T-helper 2 cell (primary cell): ENCODE results near the gene ZC3H14.
A peak's percentile ranks its signal among the peaks of the same experiment; 100 is the strongest.

ENCODE experiments used
- DNase-seq, 5 experiments: peaks; one replicate each; pipeline versions ENCODE4 v3.0.0 to v3.0.0-alpha.2; 2012 to 2022

ZC3H14 gene

GRCh38 chr14:88552876-88553275 is 10.0 kb upstream of the ZC3H14 start:
- DNase-seq, result no peak

- no peak for DNase-seq
These were observed 8.9 kb upstream of the ZC3H14 start for GRCh38 chr14:88553886-88554456.

DNA sequence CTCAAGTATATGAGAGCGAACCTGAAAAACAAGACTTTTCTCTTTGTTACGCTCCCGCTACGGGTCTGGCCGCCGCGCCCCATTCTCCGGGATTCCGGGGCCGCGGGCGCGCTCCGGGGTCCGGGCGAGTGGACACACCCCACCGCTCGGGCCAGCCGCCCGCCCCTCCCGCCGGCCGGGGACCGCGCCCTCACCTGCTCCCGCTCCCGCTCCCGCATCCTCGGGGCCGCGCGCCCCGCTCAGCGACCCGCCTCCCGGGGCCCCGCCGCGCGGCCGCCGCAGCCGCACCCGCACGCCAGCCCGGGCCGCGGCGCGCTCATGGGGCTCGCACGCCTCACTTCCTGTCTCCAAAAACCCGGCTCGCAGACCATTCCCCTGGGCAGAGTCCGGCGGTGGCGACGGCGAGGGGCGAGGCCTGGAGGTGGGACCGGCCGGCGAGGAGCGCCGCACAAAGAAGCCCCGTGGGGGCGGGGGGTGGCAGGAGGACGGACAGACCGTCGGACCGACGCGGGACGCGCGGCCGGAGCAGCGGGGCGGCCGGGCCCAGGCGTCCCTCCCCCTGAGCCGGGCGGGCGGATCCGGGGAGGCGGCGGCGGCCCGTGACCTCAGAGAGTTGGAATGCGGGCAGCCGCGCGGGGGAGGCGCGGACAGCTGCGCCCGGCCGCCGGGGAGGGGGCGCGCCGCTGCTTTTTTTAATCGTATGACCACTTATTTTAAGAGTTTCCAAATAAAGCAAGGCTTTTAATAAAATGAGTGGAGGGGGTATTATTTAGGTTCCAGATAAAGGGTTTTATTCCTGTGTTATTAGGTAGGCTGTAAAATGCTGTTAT is 8.2 kb upstream of the ZC3H14 start, which contains the start of gene PTPN21:
TSS of gene PTPN21 (minus strand) at position 551 of the 830 bp plus-strand sequence. CDS start 4,590 bp downstream, outside the sequence.
- DNase-seq, result peak in 1 of 5 experiments; percentile 26

GRCh38 chr14:88556581-88556980 is 6.3 kb upstream of the ZC3H14 start:
- no peak for DNase-seq

DNA sequence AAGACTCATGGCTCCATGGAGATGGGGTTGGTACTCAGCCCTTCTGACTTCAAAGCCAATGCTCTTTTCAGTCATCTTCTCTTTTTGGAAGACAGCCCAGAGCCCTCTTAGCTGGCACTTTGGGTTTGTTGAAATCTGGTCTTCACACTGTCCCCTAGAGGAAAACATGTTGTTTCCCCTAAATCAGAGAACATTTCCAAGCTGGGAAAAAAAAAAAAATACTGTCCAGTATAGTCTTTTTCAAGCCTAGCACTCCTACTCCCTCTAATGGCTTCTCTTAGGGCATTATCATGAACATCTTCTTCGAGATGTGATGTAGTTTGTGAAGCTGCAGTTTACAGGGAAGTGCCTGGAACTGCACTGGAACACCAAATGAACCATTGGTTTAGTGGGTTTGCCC is 3.0 kb upstream of the ZC3H14 start:
- no peak for DNase-seq

GRCh38 chr14:88562532-88562830 is 356 bp upstream of the ZC3H14 start:
- DNase-seq, result no peak

- DNase-seq, result no peak
These were observed 1.0 kb downstream of the ZC3H14 start for GRCh38 chr14:88563845-88564244.

DNA sequence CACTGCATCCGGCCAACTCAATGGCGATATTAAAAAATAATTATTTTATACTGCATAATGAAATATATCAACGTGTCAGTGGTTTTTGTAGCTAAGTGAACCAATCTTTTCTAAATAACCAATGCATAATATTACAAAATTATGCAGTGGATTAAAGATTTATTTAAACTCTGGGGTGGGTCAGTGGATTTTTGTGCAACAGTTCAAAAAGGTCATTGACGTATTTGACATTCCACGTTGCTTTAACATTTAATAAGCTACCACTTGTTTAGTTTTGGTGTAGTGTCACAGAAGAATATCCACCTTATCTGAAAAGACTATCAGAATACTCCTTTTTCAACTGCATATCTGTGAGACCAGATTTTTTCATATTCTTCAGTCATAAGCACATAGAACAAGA is 2.6 kb downstream of the ZC3H14 start:
- no peak for DNase-seq

GRCh38 chr14:88568196-88568595 is 5.4 kb downstream of the ZC3H14 start:
- DNase-seq, result no peak

GRCh38 chr14:88572117-88572516 is 9.3 kb downstream of the ZC3H14 start:
- DNase-seq, result no peak

GRCh38 chr14:88576222-88576621 is 13.4 kb downstream of the ZC3H14 start:
- DNase-seq, result no peak

- DNase-seq, result no peak
These were observed 21.6 kb downstream of the ZC3H14 start for GRCh38 chr14:88584451-88584850.

DNA sequence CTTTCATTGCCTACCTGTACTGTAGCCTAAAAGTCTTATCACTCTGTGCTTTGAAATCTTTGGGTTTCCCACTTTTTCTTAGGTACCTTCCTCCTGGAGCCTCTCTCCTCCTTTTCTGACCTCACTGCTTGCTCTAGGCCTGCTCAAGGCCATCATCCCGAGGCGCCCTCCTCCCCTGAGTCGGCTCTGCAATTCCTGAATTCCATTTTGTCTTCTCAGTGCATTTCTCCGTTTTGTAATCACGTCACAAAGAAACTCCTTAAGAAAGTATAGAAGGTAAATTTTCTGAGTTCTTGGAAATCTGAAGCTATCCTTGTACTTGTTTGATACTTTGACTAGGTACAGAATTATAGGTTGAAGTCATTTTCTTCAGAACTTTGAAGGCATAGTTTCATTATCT is 25.2 kb downstream of the ZC3H14 start:
- no peak for DNase-seq

- no peak for DNase-seq
These were observed 27.3 kb downstream of the ZC3H14 start for GRCh38 chr14:88590173-88590572.

GRCh38 chr14:88592031-88592430 is 29.2 kb downstream of the ZC3H14 start:
- DNase-seq, result no peak

DNA sequence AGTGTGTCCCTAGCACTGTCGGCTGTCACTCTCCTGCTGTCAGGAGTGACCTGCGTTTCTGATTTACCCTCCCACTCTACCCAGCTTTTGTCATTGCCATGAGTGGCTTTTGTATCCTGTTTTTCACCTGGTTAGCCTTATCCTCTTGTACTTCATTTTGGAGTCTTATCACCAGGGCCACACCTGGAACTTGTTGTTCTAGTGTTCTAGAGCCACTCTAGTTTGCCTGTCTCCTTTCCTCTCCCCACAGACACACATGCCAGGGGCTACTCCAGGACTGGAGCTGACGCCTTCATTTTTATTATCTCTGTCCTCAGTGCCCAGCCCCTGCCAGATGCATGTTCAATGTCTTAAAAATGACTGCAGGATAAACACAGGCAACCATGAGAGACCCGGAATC is 34.2 kb downstream of the ZC3H14 start:
- DNase-seq, result no peak

DNA sequence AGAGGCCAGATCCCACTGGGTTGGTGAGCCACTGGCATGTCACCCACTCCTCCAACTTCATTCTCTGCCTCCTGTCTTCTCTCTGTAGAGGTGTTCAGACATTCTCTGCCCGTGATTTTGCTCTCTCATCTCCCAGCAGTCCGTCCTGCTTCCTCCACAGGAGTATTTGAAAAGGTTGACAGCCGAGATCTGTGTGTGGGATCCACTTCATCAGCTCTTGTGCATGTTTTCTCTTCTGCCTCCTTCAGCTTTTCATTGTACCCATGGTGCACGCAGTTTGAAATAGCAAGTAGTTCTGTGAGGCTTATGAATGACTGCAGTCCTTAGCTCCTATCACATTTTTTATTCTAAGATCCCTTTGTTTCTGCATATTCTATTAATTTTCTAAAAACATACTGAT is 34.8 kb downstream of the ZC3H14 start:
- DNase-seq, result no peak

- no peak for DNase-seq
These were observed 35.3 kb downstream of the ZC3H14 start for GRCh38 chr14:88598097-88598675.

DNA sequence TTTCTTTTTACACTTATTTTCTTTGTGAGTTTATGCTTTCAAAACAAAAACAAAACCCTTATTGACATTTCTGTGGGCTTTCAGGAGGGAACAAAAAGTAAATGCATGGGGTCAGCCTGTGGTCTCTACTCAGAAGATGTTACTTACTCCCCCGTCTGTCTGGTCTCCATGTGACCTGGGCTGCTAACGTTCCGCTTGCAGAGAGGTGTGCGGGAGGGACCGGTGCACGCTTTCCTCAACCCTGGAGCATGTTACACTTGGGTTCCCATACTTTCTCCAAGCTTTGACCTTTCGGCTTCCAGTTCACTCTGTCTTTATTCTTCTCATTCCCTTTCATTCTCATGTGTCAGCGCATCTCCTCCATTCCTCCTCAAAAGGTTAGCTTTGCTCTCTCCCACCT is 36.5 kb downstream of the ZC3H14 start:
- DNase-seq, result no peak

GRCh38 chr14:88599761-88600439 is 37.1 kb downstream of the ZC3H14 start:
- DNase-seq, result peak in 1 of 5 experiments; percentile 88

- DNase-seq, result peak in 1 of 5 experiments; percentile 35
These were observed 41.4 kb downstream of the ZC3H14 start for GRCh38 chr14:88604212-88604611.

DNA sequence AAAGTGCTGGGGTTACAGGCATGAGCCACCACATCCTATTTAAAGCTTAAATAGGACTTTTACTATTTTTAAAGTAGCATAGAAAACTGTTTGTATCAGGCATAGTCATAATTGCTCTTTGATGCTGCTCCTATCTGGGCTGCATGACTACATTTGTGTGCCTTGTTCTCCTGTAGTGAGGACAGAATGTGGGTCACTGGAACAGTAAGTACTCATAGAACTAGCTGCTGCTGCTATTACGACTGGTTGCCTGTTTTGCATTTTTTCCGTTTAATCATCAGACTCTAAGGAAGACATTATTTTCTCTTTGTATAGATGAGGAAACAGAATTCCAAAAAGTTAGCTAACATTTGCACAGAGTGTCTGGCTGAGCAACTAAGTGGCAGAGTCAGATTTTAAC is 42.8 kb downstream of the ZC3H14 start:
- no peak for DNase-seq

- no peak for DNase-seq
These were observed 45.0 kb downstream of the ZC3H14 start for GRCh38 chr14:88607829-88608228.

GRCh38 chr14:88611878-88612277 is 49.0 kb downstream of the ZC3H14 start:
- DNase-seq, result no peak
